Measurements from ENCODE around the gene UQCRFS1.
"Not testable (repeated sequence)": the region's sequence is repeated elsewhere in the genome, so short reads cannot be mapped to it uniquely, and the experiment has no call there.

Gene UQCRFS1

GRCh38 chr19:29247872-29248271 lies 34.9 kb upstream of the UQCRFS1 start:
- Histone ChIP-seq H3K9me3 (ENCODE audit: control insufficient read depth, insufficient read depth, low read length) (no peaks in the 10 kb centered on the region), H3K4me1 (ENCODE audit: control insufficient read depth, insufficient read depth, low read length) (0 out of 2 replicates have a peak, but pooled peaks cover 1% of the 10 kb centered on the region), H3K4me3 (ENCODE audit: low read length) (no peak overlapping the region), H3K27ac (ENCODE audit: low read length) (no peak overlapping the region), H3K36me3 (ENCODE audit: control insufficient read depth, insufficient read depth, low read length) (no peaks in the 10 kb centered on the region), H3K27me3 (ENCODE audit: control insufficient read depth, insufficient read depth, low read length) (no peaks in the 10 kb centered on the region)
- no CpG with 5 or more reads among the region's 9 CpGs for WGBS (ENCODE audit: insufficient coverage, insufficient read length)
- no peak for DNase-seq (ENCODE audit: low read depth, low spot score)

DNA sequence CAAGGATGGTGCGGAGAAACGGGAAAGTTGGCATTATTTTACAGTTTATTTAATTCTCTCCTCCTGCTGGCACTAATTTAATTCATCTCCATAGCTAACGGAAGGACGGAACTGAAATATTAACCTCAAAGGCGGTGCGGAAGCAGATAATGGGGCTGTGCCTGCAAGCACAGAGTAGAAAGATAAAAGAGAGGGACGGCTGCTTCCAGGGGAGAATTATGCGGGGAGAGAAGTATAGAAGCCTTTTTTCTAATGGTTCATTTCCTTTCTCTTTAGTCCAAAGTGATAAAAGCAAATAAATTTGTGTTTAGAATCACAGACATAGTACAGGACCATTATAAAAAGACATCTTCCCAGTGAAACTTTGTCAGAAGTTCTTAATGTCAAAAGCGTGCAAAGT lies 34.5 kb upstream of the UQCRFS1 start:
- no peaks in the 10 kb centered on the region for H3K36me3 ChIP-seq (ENCODE audit: control insufficient read depth, insufficient read depth, low read length)
- no CpG with 5 or more reads among the region's 9 CpGs for WGBS (ENCODE audit: insufficient coverage, insufficient read length)
- no peaks in the 10 kb centered on the region for H3K27me3 ChIP-seq (ENCODE audit: control insufficient read depth, insufficient read depth, low read length)
- no peak overlapping the region for H3K27ac ChIP-seq (ENCODE audit: low read length)
- H3K4me3 ChIP-seq (ENCODE audit: low read length), result no peak overlapping the region
- no peaks in the 10 kb centered on the region for H3K9me3 ChIP-seq (ENCODE audit: control insufficient read depth, insufficient read depth, low read length)
- 0 out of 2 replicates have a peak, but pooled peaks cover 1% of the 10 kb centered on the region for H3K4me1 ChIP-seq (ENCODE audit: control insufficient read depth, insufficient read depth, low read length)
- no peak for DNase-seq (ENCODE audit: low read depth, low spot score)

DNA sequence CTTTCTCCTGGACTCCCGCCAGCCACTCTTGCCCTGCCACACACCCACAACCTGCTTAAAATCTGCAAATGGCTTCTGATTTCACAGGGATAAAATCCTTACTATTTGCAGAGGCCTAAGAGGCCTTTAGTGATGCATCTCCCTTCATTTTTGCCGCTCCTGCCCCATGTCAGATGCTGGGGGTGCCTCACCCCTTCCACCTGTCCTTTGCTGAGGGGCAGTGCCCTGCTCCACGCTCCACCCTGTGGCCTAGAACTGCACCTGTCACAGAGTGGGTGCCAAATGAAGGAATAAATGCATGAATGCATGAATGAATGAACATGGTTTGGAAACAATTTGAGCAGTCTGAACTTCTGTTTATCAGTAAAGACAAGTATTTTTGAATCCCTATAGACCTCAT lies 34.1 kb upstream of the UQCRFS1 start:
- 0 out of 2 replicates have a peak, but pooled peaks cover 1% of the 10 kb centered on the region for H3K4me1 ChIP-seq (ENCODE audit: control insufficient read depth, insufficient read depth, low read length)
- no peak for DNase-seq (ENCODE audit: low read depth, low spot score)
- H3K4me3 ChIP-seq (ENCODE audit: low read length), result no peak overlapping the region

DNA sequence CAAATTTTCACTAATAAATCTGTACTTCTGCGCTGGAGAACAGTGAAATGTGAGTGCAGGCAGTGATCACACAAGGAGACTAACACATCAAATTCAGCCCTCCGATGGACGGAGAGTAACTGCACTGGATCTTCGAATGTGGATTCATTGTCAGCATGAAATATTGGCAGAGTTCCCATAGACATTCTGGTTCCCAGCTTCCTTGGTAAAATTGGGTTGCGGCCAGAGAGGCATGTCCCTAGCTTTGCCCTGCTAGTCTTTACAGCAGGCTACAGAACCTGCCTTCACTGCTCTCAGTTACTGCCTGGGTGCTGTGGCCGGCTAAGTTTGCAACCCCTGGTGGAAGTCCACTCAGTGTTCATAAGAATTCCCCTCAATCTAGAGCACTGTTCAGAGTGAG lies 32.3 kb upstream of the UQCRFS1 start:
- Histone ChIP-seq H3K27me3 (ENCODE audit: control insufficient read depth, insufficient read depth, low read length) (no peaks in the 10 kb centered on the region), H3K27ac (ENCODE audit: low read length) (no peak overlapping the region), H3K4me1 (ENCODE audit: control insufficient read depth, insufficient read depth, low read length) (0 out of 2 replicates have a peak, but pooled peaks cover 1% of the 10 kb centered on the region), H3K36me3 (ENCODE audit: control insufficient read depth, insufficient read depth, low read length) (no peaks in the 10 kb centered on the region), H3K4me3 (ENCODE audit: low read length) (no peak overlapping the region), H3K9me3 (ENCODE audit: control insufficient read depth, insufficient read depth, low read length) (no peaks in the 10 kb centered on the region)
- no CpG with 5 or more reads among the region's 6 CpGs for WGBS (ENCODE audit: insufficient coverage, insufficient read length)
- DNase-seq (ENCODE audit: low read depth, low spot score), result no peak

More for the DNA sequence above, 34.1 kb upstream of the UQCRFS1 start:
- no peaks in the 10 kb centered on the region for H3K27me3 ChIP-seq (ENCODE audit: control insufficient read depth, insufficient read depth, low read length)
- no CpG with 5 or more reads among the region's 3 CpGs for WGBS (ENCODE audit: insufficient coverage, insufficient read length)
- H3K9me3 ChIP-seq (ENCODE audit: control insufficient read depth, insufficient read depth, low read length), result no peaks in the 10 kb centered on the region
- H3K27ac ChIP-seq (ENCODE audit: low read length), result no peak overlapping the region
- H3K36me3 ChIP-seq (ENCODE audit: control insufficient read depth, insufficient read depth, low read length), result no peaks in the 10 kb centered on the region

GRCh38 chr19:29241324-29241723 lies 28.4 kb upstream of the UQCRFS1 start:
- no peak for DNase-seq (ENCODE audit: low read depth, low spot score)
- Histone ChIP-seq H3K27me3 (ENCODE audit: control insufficient read depth, insufficient read depth, low read length) (no peaks in the 10 kb centered on the region), H3K36me3 (ENCODE audit: control insufficient read depth, insufficient read depth, low read length) (no peaks in the 10 kb centered on the region), H3K4me1 (ENCODE audit: control insufficient read depth, insufficient read depth, low read length) (no peaks in the 10 kb centered on the region), H3K4me3 (ENCODE audit: low read length) (no peak overlapping the region), H3K9me3 (ENCODE audit: control insufficient read depth, insufficient read depth, low read length) (no peaks in the 10 kb centered on the region), H3K27ac (ENCODE audit: low read length) (no peak overlapping the region)

GRCh38 chr19:29239213-29239776 lies 26.3 kb upstream of the UQCRFS1 start:
- Histone ChIP-seq H3K27ac (ENCODE audit: low read length) (no peak overlapping the region), H3K4me1 (ENCODE audit: control insufficient read depth, insufficient read depth, low read length) (no peaks in the 10 kb centered on the region), H3K9me3 (ENCODE audit: control insufficient read depth, insufficient read depth, low read length) (no peaks in the 10 kb centered on the region), H3K27me3 (ENCODE audit: control insufficient read depth, insufficient read depth, low read length) (no peaks in the 10 kb centered on the region), H3K4me3 (ENCODE audit: low read length) (no peak overlapping the region), H3K36me3 (ENCODE audit: control insufficient read depth, insufficient read depth, low read length) (no peaks in the 10 kb centered on the region)
- WGBS (ENCODE audit: insufficient coverage, insufficient read length), result no CpG with 5 or more reads among the region's 2 CpGs
- no peak for DNase-seq (ENCODE audit: low read depth, low spot score)

DNA sequence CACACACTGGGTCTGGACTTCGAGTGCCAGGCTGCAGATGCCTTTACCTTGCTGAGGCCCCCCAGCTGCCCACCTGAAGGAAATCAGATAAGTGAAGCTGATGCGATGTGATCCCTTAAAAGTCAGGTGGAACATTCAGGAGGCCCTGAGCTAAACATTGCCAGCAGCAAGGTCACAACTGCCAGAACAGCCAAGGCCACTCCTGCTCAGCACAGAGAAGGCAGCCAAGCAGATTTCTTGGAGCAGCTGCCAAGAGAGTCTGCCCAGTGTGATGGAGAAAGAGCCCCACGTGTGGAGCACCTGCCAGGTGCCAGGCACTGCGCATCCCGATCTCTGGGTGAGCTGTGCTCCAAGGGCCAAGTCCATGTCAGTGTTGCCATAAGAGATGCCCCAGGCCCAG lies 20.6 kb upstream of the UQCRFS1 start:
- no peak overlapping the region for H3K27ac ChIP-seq (ENCODE audit: low read length)
- H3K9me3 ChIP-seq (ENCODE audit: control insufficient read depth, insufficient read depth, low read length), result no peaks in the 10 kb centered on the region
- no CpG with 5 or more reads among the region's 5 CpGs for WGBS (ENCODE audit: insufficient coverage, insufficient read length)
- DNase-seq (ENCODE audit: low read depth, low spot score), result no peak
- no peak overlapping the region for H3K4me3 ChIP-seq (ENCODE audit: low read length)
- no peaks in the 10 kb centered on the region for H3K36me3 ChIP-seq (ENCODE audit: control insufficient read depth, insufficient read depth, low read length)
- H3K4me1 ChIP-seq (ENCODE audit: control insufficient read depth, insufficient read depth, low read length), result no peaks in the 10 kb centered on the region
- no peaks in the 10 kb centered on the region for H3K27me3 ChIP-seq (ENCODE audit: control insufficient read depth, insufficient read depth, low read length)

DNA sequence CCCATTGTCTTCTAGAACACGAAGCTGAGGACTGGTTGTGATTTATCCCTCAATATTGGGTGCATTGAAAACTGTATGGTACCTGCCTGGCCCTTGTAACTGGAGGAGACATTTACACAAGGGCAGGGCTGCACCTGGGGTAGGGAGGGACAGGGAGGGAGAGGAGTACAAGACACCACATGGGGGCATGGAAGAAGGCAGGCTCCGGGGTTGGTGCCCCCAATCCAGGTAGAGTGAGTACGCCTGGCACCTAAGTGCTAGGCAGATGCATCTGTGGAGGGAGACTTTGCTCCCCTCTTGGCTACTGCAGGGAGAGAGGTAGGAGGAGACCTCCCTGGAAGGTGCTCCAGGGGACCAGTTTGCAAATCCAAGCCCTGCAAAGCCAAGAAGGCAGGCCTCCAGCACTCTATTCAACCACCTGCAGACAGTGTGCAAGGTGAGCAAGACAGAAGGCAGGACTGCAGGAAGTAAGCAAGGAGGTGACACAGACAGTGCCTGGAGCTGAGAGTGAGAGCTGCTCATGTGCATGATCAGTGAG lies 19.4 kb upstream of the UQCRFS1 start:
- no peaks in the 10 kb centered on the region for H3K9me3 ChIP-seq (ENCODE audit: control insufficient read depth, insufficient read depth, low read length)
- no peak for DNase-seq (ENCODE audit: low read depth, low spot score)
- no peaks in the 10 kb centered on the region for H3K4me1 ChIP-seq (ENCODE audit: control insufficient read depth, insufficient read depth, low read length)
- H3K36me3 ChIP-seq (ENCODE audit: control insufficient read depth, insufficient read depth, low read length), result no peaks in the 10 kb centered on the region
- no CpG with 5 or more reads among the region's 3 CpGs for WGBS (ENCODE audit: insufficient coverage, insufficient read length)
- no peak overlapping the region for H3K27ac ChIP-seq (ENCODE audit: low read length)
- H3K4me3 ChIP-seq (ENCODE audit: low read length), result no peak overlapping the region
- H3K27me3 ChIP-seq (ENCODE audit: control insufficient read depth, insufficient read depth, low read length), result no peaks in the 10 kb centered on the region

GRCh38 chr19:29231306-29231705 lies 18.4 kb upstream of the UQCRFS1 start:
- H3K27me3 ChIP-seq (ENCODE audit: control insufficient read depth, insufficient read depth, low read length); DNase-seq (ENCODE audit: low read depth, low spot score); H3K27ac ChIP-seq (ENCODE audit: low read length); H3K9me3 ChIP-seq (ENCODE audit: control insufficient read depth, insufficient read depth, low read length); H3K36me3 ChIP-seq (ENCODE audit: control insufficient read depth, insufficient read depth, low read length); H3K4me1 ChIP-seq (ENCODE audit: control insufficient read depth, insufficient read depth, low read length); H3K4me3 ChIP-seq (ENCODE audit: low read length): not testable (repeated sequence)
- no CpG with 5 or more reads among the region's 6 CpGs for WGBS (ENCODE audit: insufficient coverage, insufficient read length)

- WGBS (ENCODE audit: insufficient coverage, insufficient read length), result no CpG with 5 or more reads among the region's 7 CpGs
- no peaks in the 10 kb centered on the region for H3K27me3 ChIP-seq (ENCODE audit: control insufficient read depth, insufficient read depth, low read length)
- H3K4me3 ChIP-seq (ENCODE audit: low read length), result no peak overlapping the region
- H3K36me3 ChIP-seq (ENCODE audit: control insufficient read depth, insufficient read depth, low read length), result no peaks in the 10 kb centered on the region
- H3K9me3 ChIP-seq (ENCODE audit: control insufficient read depth, insufficient read depth, low read length), result no peaks in the 10 kb centered on the region
- no peak overlapping the region for H3K27ac ChIP-seq (ENCODE audit: low read length)
- H3K4me1 ChIP-seq (ENCODE audit: control insufficient read depth, insufficient read depth, low read length), result no peaks in the 10 kb centered on the region
- no peak for DNase-seq (ENCODE audit: low read depth, low spot score)
Observed at GRCh38 chr19:29217616-29218015, 4.7 kb upstream of the UQCRFS1 start.

GRCh38 chr19:29216021-29216420 lies 3.1 kb upstream of the UQCRFS1 start:
- Histone ChIP-seq H3K9me3 (ENCODE audit: control insufficient read depth, insufficient read depth, low read length) (no peaks in the 10 kb centered on the region), H3K36me3 (ENCODE audit: control insufficient read depth, insufficient read depth, low read length) (no peaks in the 10 kb centered on the region), H3K4me3 (ENCODE audit: low read length) (no peak overlapping the region), H3K4me1 (ENCODE audit: control insufficient read depth, insufficient read depth, low read length) (no peaks in the 10 kb centered on the region), H3K27me3 (ENCODE audit: control insufficient read depth, insufficient read depth, low read length) (no peaks in the 10 kb centered on the region), H3K27ac (ENCODE audit: low read length) (no peak overlapping the region)
- WGBS (ENCODE audit: insufficient coverage, insufficient read length), result no CpG with 5 or more reads among the region's 4 CpGs
- DNase-seq (ENCODE audit: low read depth, low spot score), result no peak

All from iPS DF 6.9 (cell line).